Osteocyte (in vitro differentiated cells): ENCODE data around the gene TRNAU1AP. TPM values are rescaled to one million over a fixed set of nuclear protein-coding genes. Genes with fewer than 3 reads are reported as not detected.

Source experiments
- DNase-seq: peaks from one replicate; pipeline ENCODE4 v3.0.0; 2021; ENCODE audit warnings: mixed read lengths; ENCODE audit not compliant: unreplicated experiment; ENCODE audit errors: extremely low spot score
- H3K27ac Mint-ChIP-seq: one replicate; pipeline ENCODE4 v1.8.0; 2021; ENCODE audit warnings: mild to moderate bottlenecking, mixed read lengths; ENCODE audit not compliant: unreplicated experiment
- H3K27me3 Mint-ChIP-seq: one replicate; pipeline ENCODE4 v1.8.0; 2021; ENCODE audit warnings: mixed read lengths; ENCODE audit not compliant: unreplicated experiment
- H3K36me3 Mint-ChIP-seq: one replicate; pipeline ENCODE4 v1.8.0; 2021; ENCODE audit warnings: mixed read lengths; ENCODE audit not compliant: unreplicated experiment
- H3K4me1 Mint-ChIP-seq: one replicate; pipeline ENCODE4 v1.8.0; 2021; ENCODE audit warnings: mixed read lengths; ENCODE audit not compliant: unreplicated experiment
- H3K4me3 Mint-ChIP-seq: one replicate; pipeline ENCODE4 v1.8.0; 2021; ENCODE audit warnings: mild to moderate bottlenecking, moderate library complexity, mixed read lengths; ENCODE audit not compliant: unreplicated experiment
- H3K9me3 Mint-ChIP-seq: one replicate; pipeline ENCODE4 v1.8.0; 2021; ENCODE audit warnings: mixed read lengths; ENCODE audit not compliant: unreplicated experiment
- total RNA-seq: library from RNA; stranded (reverse); gene quantifications from 2 replicates; pipeline ENCODE4 v1.2.1, GENCODE V29; 2021
- TF ChIP-seq, protein P1 (sequence below): fragments of 200-600 bp; sonication (generic); IDR thresholded peaks from 2 replicates; pipeline ENCODE4 v1.5.0; 2021; ENCODE audit warnings: antibody characterized with exemption, mild to moderate bottlenecking, moderate library complexity

Gene TRNAU1AP
- total RNA-seq, 1 donor from 2014 or later: 23.3 TPM

DNA sequence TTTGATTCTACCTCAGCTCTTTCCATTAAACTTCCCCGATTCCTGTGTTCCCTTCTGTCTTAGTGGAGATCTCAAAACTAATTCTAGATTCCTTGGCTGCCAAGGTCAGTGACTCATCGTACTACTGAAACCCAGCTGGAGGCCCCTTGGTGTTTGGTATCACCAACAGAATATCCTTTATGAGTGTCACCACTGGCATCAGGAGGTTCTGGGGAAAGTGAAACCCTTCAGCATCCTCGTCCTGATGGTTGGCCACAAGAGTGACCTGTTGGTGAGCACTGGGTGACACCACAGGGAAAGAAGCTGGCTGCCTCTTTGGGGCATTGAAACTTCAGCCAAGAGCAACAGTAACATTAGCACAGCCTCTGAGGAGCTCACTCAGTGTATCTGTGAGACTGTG, 48.8 kb downstream of the TRNAU1AP start:
- peaks cover 5% of the 10 kb centered on the region for H3K36me3 Mint-ChIP-seq
- peak; percentile 86 for DNase-seq
- peak overlapping the region; percentile 89 for H3K27ac Mint-ChIP-seq
- peaks cover 18% of the 10 kb centered on the region for H3K4me1 Mint-ChIP-seq
- no peaks in the 10 kb centered on the region for H3K27me3 Mint-ChIP-seq
- H3K4me3 Mint-ChIP-seq: peak overlapping the region; percentile 15
- H3K9me3 Mint-ChIP-seq: no peaks in the 10 kb centered on the region
- TF ChIP-seq, protein P1, sequence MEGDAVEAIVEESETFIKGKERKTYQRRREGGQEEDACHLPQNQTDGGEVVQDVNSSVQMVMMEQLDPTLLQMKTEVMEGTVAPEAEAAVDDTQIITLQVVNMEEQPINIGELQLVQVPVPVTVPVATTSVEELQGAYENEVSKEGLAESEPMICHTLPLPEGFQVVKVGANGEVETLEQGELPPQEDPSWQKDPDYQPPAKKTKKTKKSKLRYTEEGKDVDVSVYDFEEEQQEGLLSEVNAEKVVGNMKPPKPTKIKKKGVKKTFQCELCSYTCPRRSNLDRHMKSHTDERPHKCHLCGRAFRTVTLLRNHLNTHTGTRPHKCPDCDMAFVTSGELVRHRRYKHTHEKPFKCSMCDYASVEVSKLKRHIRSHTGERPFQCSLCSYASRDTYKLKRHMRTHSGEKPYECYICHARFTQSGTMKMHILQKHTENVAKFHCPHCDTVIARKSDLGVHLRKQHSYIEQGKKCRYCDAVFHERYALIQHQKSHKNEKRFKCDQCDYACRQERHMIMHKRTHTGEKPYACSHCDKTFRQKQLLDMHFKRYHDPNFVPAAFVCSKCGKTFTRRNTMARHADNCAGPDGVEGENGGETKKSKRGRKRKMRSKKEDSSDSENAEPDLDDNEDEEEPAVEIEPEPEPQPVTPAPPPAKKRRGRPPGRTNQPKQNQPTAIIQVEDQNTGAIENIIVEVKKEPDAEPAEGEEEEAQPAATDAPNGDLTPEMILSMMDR: no peak

DNA sequence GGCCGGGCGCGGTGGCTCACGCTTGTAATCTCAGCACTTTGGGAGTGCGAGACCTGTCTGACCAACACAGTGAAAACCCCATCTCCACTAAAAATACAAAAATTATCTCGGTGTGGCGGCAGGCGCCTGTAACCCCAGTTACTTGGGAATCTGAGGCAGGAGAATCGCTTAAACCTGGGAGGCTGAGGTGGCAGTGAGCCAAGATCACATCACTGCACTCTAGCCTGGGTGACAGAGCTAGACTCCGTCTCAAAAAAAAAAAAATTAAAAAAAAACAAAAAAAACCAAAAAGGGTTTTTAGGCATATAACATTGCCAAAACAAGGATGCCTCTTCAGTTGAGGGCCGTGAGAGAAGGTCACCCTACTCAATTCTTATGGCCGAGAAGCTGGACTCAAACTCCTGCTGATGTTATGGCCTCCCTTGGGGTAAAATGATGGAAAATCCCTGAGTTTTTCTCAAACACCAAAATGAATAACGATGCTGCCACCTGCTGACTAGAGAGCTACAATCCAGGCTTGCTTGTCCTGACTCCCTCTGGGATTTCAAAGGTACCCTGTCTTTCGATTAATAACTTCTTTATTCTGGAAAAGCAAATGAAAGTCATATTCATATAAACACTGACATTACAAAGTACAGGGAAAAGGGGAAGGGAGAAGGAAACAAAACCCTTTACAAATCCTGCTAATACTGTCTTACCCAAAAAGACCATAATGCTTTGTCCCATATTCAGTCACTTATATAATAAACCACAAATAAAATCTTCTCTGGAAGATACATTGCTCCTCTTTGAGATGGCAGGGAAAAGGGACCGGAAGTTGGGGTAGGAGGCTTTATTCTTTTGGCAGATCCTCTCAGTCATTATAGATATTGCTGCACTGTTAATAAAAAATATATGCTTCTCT, 49.9 kb downstream of the TRNAU1AP start:
- Mint-ChIP-seq H3K4me1 (peaks cover 18% of the 10 kb centered on the region), H3K9me3 (no peaks in the 10 kb centered on the region), H3K36me3 (peaks cover 5% of the 10 kb centered on the region), H3K27me3 (no peaks in the 10 kb centered on the region), H3K27ac (peak overlapping the region; percentile 89), H3K4me3 (no peak overlapping the region)
- no peak for DNase-seq
- TF ChIP-seq, protein P1: peak; percentile 82

DNA sequence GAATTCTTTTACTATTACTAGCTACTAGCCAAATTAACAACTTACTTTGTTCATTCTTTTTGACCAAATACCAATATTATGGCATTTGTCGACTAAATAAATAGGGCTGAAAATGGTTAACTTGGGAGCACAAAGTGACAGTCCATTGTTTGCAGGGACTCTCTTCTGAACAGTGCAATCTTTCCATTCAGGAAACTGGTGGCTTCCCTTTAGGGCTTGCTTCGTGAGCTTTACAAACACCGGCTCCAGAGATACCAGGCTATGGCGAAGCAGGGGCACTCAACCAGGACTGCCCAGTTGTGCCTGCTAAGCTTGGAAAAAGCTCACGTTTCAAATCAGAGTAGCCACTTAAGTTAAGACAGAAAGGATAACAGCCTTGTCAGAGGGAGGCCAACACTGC, 51.5 kb downstream of the TRNAU1AP start:
- no peaks in the 10 kb centered on the region for H3K9me3 Mint-ChIP-seq
- H3K4me1 Mint-ChIP-seq: peaks cover 18% of the 10 kb centered on the region
- TF ChIP-seq, protein P1: no peak
- H3K27me3 Mint-ChIP-seq: no peaks in the 10 kb centered on the region
- no peak overlapping the region for H3K27ac Mint-ChIP-seq
- no peak for DNase-seq
- H3K4me3 Mint-ChIP-seq: no peak overlapping the region
- peaks cover 5% of the 10 kb centered on the region for H3K36me3 Mint-ChIP-seq

DNA sequence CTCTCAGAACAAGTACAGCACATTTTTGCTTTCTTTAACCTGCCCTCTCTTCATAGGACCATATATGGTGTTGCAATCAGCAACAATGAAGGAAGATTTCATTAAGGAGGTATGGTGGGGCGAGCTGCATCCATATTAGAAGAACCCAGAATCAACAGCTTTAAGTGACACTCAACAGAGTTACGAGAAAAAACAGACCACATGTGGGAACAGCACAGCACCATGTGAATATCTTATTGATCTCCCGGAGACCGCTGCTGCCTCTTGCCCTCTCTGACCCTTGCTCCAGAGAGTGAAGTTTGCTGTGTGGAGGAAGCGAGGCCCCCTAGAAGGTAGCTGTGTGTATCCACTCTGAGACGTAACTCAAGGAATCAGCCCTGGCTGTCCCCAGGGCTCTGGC, 52.1 kb downstream of the TRNAU1AP start:
- TF ChIP-seq, protein P1: no peak
- H3K36me3 Mint-ChIP-seq: peaks cover 10% of the 10 kb centered on the region
- no peaks in the 10 kb centered on the region for H3K9me3 Mint-ChIP-seq
- H3K27ac Mint-ChIP-seq: no peak overlapping the region
- no peaks in the 10 kb centered on the region for H3K27me3 Mint-ChIP-seq
- no peak overlapping the region for H3K4me3 Mint-ChIP-seq
- H3K4me1 Mint-ChIP-seq: peaks cover 18% of the 10 kb centered on the region
- DNase-seq: no peak

DNA sequence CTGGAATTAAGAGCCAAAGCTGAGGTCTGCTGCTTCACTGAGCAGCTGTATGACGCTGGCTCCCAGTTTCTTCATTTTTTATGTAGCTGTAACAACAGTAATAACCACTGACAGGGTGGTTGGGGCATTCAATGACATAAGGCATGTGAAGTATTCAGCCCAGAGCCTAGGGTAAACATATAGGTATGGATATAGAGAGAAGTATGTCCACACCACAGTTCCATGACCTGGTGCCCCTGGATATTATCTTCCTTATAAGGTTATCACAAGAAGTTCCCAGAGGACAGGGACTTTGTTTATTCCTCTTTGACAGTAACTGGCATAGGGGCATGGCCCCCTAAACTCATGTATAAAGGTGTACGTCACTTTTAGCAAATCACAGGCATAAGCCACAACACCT, 53.9 kb downstream of the TRNAU1AP start:
- peaks cover 12% of the 10 kb centered on the region for H3K36me3 Mint-ChIP-seq
- no peaks in the 10 kb centered on the region for H3K27me3 Mint-ChIP-seq
- no peak overlapping the region for H3K4me3 Mint-ChIP-seq
- peaks cover 12% of the 10 kb centered on the region for H3K4me1 Mint-ChIP-seq
- no peak for DNase-seq
- TF ChIP-seq, protein P1: no peak
- H3K27ac Mint-ChIP-seq: no peak overlapping the region
- no peaks in the 10 kb centered on the region for H3K9me3 Mint-ChIP-seq
